Uterus (tissue), 4 donors: ENCODE measurements around the gene UBR4. TPM values are rescaled to one million over a fixed set of nuclear protein-coding genes. Genes with fewer than 3 reads are reported as not detected.

Experiments
- DNase-seq, 2 donors: peaks; one replicate each; pipeline ENCODE4 v3.0.0-alpha.2; 2019 to 2020
- H3K27ac ChIP-seq, 2 donors: fragments of 200-600 bp; sonication (generic); 1 replicate in 1 of 2; 2 replicates in 1 of 2; pipeline ENCODE4 v1.5.1; 2016 to 2018
- H3K27me3 ChIP-seq, 2 donors: fragments of 200-600 bp; sonication (generic); one replicate each; pipeline ENCODE4 v1.5.1; 2018 to 2019; ENCODE audit warnings: control low read depth in 1 of 2
- H3K36me3 ChIP-seq, 2 donors: fragments of 200-600 bp; sonication (generic); one replicate each; pipeline ENCODE4 v1.5.1; 2019; ENCODE audit warnings: control low read depth in 1 of 2
- H3K4me1 ChIP-seq, 2 donors: fragments of 200-600 bp; sonication (generic); one replicate each; pipeline ENCODE4 v1.5.1; 2018 to 2019; ENCODE audit warnings: control low read depth in 1 of 2
- H3K4me3 ChIP-seq, 2 donors: fragments of 200-600 bp; sonication (generic); 1 replicate in 1 of 2; 2 replicates in 1 of 2; pipeline ENCODE4 v1.5.1; 2018 to 2019; ENCODE audit warnings: mild to moderate bottlenecking in 1 of 2
- H3K9me3 ChIP-seq, 2 donors: fragments of 200-600 bp; sonication (generic); one replicate each; pipeline ENCODE4 v1.5.1; 2019; ENCODE audit warnings: control low read depth in 1 of 2
- POLR2A ChIP-seq, 2 donors: fragments of 450-650 bp; IDR thresholded peaks; one replicate each; pipeline ENCODE4 v1.6.1; 2016; ENCODE audit warnings: antibody characterized with exemption in 2 of 2, mild to moderate bottlenecking in 1 of 2, moderate library complexity in 1 of 2
- intact Hi-C: fragments of 100-400 bp; cut with DNase I; formaldehyde crosslinking; loops from one replicate; pipeline ENCODE4 v1.15.1; 2023; ENCODE audit warnings: low total_unique reads
- total RNA-seq, 4 donors: library from RNA; depleted of rRNA in 3 of 4; stranded (reverse); fragments of >200 nt in 3 of 4; gene quantifications; one replicate each; pipeline versions ENCODE4 v1.1.0 to v1.2.4, GENCODE V29; 2014 to 2023
- TF ChIP-seq, protein P1 (sequence below), 4 experiments: fragments of 200-600 bp in 2 of 4; fragments of 450-650 bp in 2 of 4; sonication (generic) in 2 of 4; IDR thresholded peaks; one replicate each; pipeline ENCODE4 v1.5.1; 2016 to 2019; ENCODE audit warnings: antibody characterized with exemption in 4 of 4, mild to moderate bottlenecking in 2 of 4, moderate library complexity in 1 of 4
- donor health status: DM: yes; HTN: yes; CAD: no.

UBR4 gene
- total RNA-seq, 4 donors from 2014 or later, result 50.0 to 161 (median 105) TPM

DNA sequence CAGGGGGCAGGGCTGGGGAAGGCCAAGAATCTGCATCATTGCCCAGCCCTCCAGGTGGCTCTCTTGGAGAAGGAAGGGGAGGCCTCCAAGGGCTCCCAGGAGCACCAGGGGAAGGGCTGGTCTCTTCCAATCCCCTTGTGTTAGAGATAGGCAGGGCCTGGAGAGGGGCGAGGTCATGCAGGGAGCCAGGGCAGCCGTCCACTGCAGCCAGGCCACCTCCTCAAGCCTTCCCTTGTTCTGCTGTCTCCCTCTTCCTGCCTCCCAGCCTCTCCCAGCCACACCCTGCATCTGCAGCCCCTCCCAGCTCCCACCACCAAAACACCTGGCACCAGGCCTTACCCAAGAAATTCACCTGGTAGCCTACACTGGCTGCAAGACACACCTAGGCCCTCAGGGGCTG lies 148.3 kb downstream of the UBR4 start:
- no peak overlapping the region for H3K27ac ChIP-seq
- no peaks in the 10 kb centered on the region for H3K36me3 ChIP-seq
- H3K4me1 ChIP-seq, result no peaks in the 10 kb centered on the region
- no peak for DNase-seq
- no peaks in the 10 kb centered on the region for H3K9me3 ChIP-seq
- TF ChIP-seq POLR2A (IDR thresholded peaks at IDR 0.05), result no peak
- TF ChIP-seq, protein P1, sequence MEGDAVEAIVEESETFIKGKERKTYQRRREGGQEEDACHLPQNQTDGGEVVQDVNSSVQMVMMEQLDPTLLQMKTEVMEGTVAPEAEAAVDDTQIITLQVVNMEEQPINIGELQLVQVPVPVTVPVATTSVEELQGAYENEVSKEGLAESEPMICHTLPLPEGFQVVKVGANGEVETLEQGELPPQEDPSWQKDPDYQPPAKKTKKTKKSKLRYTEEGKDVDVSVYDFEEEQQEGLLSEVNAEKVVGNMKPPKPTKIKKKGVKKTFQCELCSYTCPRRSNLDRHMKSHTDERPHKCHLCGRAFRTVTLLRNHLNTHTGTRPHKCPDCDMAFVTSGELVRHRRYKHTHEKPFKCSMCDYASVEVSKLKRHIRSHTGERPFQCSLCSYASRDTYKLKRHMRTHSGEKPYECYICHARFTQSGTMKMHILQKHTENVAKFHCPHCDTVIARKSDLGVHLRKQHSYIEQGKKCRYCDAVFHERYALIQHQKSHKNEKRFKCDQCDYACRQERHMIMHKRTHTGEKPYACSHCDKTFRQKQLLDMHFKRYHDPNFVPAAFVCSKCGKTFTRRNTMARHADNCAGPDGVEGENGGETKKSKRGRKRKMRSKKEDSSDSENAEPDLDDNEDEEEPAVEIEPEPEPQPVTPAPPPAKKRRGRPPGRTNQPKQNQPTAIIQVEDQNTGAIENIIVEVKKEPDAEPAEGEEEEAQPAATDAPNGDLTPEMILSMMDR (IDR thresholded peaks at IDR 0.05), result no peak
- intact Hi-C loops, result no loop called here
- H3K4me3 ChIP-seq, result no peak overlapping the region
- no peaks in the 10 kb centered on the region for H3K27me3 ChIP-seq

DNA sequence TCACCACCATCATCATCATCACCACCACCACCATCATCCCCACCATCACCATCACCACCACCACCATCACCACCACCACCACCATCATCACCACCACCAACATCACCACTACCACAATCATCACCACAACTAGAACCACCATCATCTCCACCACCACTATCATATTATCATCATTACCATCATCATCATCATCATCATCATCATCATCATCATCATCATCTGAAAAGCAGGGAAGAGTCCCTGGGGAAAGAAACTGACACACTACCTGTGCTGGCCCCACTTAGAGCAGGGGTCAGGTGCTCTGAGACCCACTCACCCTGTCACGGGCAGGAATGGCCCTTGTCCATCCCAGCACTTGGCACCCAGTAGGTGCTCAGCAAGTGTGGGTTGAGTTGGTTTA lies 148.7 kb downstream of the UBR4 start:
- no peaks in the 10 kb centered on the region for H3K9me3 ChIP-seq
- DNase-seq, result no peak
- no peaks in the 10 kb centered on the region for H3K36me3 ChIP-seq
- intact Hi-C loops, result no loop called here
- H3K4me3 ChIP-seq, result no peak overlapping the region
- H3K27me3 ChIP-seq, result no peaks in the 10 kb centered on the region
- H3K4me1 ChIP-seq, result no peaks in the 10 kb centered on the region
- TF ChIP-seq POLR2A (IDR thresholded peaks at IDR 0.05), result no peak
- TF ChIP-seq, protein P1 (IDR thresholded peaks at IDR 0.05), result no peak
- H3K27ac ChIP-seq, result no peak overlapping the region

DNA sequence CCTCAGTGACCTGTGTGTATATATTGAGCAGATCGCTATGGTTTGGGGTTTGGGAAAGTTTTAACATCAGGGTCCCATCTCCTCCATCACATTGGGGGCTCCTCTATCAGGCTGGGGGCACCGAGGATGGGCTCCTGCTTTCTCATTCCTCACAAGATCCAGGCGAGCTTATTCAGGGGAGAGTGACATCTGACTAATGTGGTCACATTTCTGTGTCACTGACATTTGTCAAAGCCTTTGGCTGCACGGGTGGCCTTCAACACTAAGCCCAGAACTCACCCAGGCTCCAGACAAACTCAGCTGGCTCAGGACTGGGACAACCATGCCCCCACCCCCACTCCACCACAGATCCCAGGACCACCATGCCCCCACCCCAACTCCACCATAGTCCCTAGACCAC lies 150.3 kb downstream of the UBR4 start:
- peaks cover 0 to under 1% of the 10 kb centered on the region in 2 donors for H3K27me3 ChIP-seq
- intact Hi-C loops, result no loop called here
- no peak for DNase-seq
- H3K9me3 ChIP-seq, result no peaks in the 10 kb centered on the region
- TF ChIP-seq, protein P1 (IDR thresholded peaks at IDR 0.05), result no peak
- no peak for TF ChIP-seq POLR2A (IDR thresholded peaks at IDR 0.05)
- no peaks in the 10 kb centered on the region for H3K4me1 ChIP-seq
- H3K36me3 ChIP-seq, result no peaks in the 10 kb centered on the region
- no peak overlapping the region for H3K4me3 ChIP-seq
- H3K27ac ChIP-seq, result no peak overlapping the region

DNA sequence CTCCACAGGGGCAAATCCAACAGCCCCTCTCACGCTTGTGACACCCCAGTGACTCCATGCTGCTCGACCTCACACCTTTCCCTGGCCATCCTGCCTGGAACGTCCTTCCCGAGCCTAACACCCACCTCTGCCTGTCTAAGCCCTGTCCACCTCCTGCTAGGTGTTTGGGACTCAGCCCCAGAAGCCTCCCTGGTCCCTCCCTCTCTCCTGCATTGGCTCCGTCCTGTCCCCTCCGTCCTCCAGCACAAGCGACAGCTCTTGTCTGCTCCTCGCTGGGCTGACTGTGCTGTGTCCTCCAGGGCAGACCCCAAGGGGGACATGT lies 151.6 kb downstream of the UBR4 start:
- no peaks in the 10 kb centered on the region for H3K9me3 ChIP-seq
- intact Hi-C loops, result no loop called here
- H3K4me3 ChIP-seq, result no peak overlapping the region
- no peaks in the 10 kb centered on the region for H3K4me1 ChIP-seq
- H3K36me3 ChIP-seq, result no peaks in the 10 kb centered on the region
- no peak overlapping the region for H3K27ac ChIP-seq
- H3K27me3 ChIP-seq, result peaks cover 0 to 3% of the 10 kb centered on the region in 2 donors
- DNase-seq, result no peak
- TF ChIP-seq, protein P1 (IDR thresholded peaks at IDR 0.05), result no peak
- TF ChIP-seq POLR2A (IDR thresholded peaks at IDR 0.05), result no peak

DNA sequence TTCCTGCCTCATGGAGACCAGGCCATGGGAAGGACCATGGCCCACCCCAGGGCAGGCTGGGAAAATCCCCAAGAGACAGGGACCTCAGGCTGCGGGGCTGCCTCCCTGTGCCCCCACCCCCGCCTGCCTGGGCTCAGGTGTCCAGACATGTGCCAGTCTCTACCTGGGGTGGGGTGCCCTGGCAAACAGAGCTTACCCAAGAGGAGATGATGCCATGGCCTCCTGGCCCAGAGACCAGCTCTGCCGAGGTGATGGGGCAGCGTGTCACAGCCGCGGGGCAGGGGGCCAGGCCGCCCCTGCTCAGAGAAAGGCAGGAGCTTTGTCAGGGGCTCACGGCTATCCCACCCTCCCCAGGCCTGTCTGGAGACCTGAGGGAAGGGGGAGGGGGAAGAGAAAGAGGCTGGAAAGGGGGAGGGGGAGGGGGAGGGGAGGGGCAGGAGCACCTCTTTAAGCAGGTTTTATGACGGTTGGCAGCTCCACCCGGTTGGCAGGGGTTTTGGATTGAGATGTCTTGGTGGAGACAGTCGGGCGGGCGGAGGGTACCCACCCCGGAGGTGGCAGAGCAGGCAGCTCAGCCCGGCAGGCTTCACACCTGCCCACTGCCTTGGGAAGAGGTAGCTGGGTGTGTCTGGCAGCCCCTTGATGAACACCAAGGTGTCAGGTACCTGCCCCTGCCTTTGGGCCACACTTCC lies 152.1 kb downstream of the UBR4 start:
- no peaks in the 10 kb centered on the region for H3K9me3 ChIP-seq
- H3K27me3 ChIP-seq, result peaks cover 0 to 3% of the 10 kb centered on the region in 2 donors
- DNase-seq, result no peak
- H3K4me3 ChIP-seq, result no peak overlapping the region
- no peaks in the 10 kb centered on the region for H3K36me3 ChIP-seq
- H3K4me1 ChIP-seq, result no peaks in the 10 kb centered on the region
- intact Hi-C loops, result no loop called here
- TF ChIP-seq, protein P1 (IDR thresholded peaks at IDR 0.05), result no peak
- no peak for TF ChIP-seq POLR2A (IDR thresholded peaks at IDR 0.05)
- H3K27ac ChIP-seq, result no peak overlapping the region
